ENCODE data around the gene CEP131.

Gene CEP131

DNA sequence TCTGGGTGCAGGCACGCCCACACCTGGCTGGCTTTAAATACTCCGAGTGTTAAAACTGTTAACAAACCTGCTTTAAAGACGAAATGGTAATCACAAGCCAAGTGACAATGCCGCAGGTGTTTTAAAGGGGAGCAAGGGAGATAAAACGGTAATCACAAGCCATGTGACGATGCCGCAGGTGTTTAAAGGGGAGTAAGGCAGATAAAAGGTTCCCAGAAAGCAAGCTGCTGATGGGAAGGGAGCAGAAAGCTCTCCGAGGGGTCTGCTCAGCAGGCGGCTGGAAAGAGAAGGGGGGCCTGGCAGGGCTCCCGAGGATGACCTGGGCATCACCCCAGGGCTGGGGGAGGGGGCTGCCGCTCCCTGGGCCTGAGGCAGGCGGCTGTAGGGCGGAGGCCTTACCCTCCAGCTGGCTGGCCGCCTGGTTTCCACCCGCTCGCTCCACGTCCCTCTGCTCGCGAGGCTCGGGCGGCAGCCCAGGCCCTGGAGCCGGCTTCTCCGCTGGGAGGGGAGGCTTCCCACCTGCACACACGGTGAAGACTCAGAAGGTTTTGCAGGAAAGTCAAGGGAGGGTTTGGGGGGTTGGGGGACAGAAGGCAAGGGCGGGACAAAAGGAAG, 28.4 kb upstream of the CEP131 start:
- no peak for DNase-seq

DNA sequence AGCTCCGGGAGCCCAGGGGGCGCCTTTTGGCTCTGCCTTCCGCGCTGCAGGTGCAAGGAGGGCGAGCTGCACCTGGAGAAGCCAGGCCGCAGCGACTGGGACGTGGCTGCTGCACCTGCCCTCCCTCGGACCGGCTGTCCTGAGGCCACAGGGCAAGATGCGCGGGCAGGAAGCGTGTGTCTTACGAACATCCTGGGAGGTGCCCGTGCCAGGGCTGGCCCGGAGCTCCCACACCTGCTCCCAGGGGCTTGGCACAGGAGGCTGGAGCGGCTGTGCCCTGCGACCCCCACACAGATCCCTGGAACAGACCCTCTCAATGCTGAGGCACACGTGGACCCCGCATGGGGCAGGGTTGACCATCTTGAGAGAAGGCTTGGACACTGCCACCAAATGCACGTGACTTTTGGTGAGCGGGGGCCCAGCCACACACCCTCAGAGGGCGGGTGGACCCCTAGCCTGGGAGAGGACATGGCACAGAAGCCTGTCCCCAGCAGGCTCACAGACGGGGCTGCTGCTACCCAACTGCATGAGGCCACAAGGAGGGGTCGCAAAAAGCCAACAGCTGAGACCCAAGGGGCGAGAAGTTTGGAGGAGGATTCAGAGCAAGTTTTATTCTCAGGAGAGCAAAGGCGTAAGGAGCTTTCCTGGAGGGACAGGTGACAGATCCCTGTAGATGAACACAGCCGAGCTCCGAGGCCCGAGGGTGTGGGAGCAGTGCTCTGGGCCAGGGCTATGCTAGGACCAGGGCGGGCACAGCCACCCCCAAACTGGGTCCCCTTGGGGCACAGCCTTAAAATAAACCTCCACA, 27.7 kb upstream of the CEP131 start:
- no peak for DNase-seq

DNA sequence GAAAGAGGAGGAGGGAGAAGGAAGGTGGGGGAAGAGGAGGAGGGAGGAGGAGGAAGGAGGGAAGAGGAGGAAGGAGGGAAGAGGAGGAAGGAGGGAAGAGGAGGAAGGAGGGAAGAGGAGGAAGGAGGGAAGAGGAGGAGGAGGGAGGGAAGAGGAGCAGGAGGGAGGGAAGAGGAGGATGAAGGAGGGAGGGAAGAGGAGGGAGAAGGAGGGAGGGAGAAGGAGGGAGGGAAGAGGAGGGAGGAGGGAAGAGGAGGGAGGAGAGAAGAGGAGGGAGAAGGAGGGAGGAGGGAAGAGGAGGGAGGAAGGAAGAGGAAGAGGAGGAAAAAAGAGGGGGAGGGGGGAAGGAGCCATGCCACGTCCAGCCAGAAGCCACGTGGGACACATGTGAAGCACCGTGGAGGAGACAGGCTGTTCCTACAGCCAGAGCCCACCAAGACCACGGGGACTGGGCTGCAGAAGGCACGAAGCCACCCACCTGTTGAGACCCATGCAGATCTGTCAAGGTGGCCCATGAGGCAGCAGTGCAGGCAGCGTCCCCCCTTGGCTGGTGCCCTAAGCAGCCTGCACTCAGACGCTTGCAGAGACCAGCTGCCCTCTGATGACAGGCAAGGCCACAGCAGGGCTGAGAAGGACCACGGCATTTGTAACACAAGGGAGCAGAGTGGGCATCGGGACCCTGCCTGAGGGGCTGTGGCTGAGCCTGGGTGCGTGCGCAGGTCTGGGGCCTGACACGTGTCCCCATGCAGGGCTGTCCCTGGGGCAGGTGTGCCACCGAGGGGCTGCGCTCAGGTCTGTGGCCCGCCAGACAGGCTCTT, 26.7 kb upstream of the CEP131 start:
- DNase-seq, result no peak

DNA sequence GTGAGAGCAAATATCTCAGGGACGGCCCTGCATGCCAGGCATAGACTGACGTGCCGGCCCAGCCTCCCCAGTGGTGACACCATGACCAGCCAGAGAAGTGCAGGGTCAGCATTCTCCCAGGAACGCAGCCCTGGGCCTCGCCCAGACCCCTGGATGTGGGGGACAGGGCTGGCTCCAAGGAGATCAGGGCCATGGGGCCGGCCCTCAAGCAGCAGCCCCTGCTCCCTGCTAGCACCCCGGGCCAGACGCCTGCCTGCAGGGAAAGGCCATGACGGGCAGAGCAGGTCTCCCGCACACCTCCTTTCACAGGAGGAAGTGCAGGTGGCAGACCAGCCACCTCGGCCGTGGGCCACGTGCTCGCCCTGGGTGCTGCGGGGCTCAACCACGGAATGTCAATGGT, 25.9 kb upstream of the CEP131 start:
- DNase-seq, result no peak

DNA sequence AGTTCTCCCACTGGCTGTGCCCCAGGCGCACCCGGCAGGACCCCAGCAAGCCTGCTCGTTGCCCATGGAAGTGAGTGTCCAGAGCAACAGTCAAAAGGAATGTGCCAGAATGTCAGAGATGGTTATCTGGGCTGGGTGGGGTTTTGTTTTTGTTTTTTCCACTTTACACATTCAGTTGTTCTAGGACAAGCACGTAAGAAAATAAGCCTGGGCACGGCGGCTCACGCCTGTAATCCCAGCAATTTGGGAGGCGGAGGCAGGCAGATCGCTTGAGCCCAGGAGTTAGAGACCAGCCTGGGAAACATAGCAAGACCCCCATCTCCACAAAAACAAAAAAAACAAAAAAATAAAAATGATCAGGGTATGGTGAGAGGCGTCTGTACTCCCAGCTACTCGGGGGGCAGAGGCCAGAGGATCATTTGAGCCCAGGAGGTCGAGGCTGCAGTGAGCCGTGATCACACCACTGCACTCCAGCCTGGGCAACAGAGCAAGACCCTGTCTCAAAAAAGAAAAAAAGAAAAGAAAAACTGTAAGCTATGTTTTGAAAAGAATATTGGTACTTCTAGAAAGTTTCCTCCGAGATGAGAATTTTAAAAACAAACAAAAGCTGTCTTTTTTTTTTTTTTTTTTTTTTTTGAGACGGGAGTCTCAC, 24.7 kb upstream of the CEP131 start:
- no peak for DNase-seq

DNA sequence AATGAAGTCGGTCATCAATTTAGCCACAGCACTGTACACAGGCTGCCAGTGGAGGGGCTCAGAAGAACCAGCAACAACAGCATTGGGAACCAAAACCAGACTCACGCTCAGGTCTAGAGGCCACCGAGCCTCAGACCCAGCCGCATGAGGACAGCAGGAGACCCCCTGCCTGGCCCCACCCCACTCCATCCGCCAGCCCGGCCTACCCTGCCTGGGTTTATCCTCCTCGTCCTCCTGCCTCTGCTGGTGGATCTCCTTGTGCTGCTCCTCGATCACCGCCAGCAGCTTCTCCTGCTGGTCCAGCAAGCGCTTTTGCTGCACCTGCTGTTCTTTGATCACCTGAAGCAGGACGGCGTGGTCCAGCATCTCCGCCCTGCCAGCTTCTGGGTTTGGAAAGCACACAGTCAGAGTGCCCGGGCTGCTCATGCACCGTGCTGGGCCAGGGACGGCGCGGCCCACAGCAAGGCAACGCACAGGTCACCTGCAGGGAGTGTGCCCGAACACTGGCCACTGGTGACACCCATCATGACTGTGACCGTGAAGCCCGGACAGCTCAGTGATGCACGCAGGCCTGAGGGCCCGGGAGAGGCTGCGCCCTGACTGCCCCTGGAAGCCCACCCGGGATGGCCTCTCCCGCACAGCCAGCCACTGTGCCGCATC, 24.0 kb upstream of the CEP131 start:
- DNase-seq, result no peak

DNA sequence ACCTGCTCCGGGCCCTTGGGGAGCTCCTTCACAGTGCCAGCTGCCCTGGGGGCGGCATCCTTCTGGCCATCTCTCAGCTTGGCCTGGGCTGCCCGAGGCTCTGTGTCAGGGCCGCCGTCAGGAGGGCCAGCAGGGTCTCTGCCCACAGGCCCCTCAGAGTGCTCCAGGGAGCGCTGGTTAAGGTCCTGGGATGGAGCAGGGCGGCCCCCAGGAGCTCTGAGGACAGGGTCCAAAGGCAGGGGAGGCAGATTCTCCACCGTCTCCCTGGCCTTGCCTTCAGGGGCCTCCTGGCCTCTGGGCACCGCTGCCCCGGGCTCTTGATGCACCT, 23.5 kb upstream of the CEP131 start:
- DNase-seq, result no peak

DNA sequence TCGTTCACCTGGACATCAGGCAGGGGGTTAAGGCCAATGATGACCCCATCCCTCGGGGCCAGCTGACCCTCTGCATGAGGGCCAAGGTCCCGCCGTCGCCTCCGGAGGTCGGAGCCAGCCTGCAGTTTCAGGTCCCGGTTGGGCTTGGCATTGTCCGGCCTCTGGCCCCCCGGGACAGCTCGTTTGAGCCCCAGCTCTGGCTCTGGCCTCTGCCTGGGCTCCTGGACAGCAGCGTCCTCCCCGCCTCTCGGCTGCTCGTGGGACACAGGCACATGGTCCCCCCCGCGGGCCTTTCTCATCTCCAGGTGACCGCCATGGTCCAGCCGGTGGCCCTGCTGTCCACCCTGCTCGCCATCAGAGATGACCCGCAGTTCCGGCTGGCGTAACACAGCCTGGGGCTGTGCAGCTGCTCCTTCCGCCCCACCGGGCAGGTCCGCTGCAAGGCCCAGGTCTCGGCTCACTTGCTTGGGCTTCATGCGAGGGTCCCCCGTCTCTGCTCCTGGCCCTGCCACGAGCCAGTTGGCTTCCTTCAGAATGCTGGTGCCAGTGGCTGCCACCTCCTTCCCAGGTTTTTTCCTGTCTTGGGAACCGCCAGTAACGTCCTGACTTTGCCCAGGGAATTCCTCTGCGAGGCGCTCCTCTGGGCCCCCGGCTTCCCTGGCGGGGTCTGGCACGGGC, 23.0 kb upstream of the CEP131 start:
- DNase-seq, result no peak

DNA sequence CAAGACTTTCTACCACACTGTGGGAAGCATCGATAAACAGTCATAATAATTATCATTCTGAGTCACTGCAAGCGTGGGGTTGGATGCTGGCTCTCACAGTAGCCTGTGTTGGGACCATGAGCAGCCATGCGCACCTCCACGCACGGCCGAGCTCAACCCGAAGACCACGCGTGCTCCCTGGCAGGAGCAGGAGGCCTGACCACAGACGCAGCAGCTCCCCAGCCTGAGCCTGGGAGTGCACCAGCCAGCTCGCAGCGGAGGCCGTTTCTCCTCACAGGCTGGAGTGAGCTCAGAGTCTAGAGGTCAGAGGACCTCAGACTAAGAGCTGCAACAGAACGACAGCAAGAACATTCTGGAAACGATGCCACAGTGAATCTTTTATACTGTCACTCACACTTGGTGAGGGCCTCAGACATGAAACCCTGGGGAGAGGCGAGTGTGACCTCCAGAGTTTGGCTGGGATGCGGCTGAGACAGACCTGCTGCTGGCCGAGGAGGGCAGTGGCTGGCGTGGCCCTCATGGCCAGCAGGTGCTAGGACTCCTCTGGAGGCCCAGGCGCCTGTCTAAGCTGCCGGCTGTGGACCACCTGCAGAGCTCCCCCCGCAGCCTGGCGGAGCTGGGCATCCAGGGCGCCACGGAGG, 22.4 kb upstream of the CEP131 start:
- DNase-seq, result no peak

DNA sequence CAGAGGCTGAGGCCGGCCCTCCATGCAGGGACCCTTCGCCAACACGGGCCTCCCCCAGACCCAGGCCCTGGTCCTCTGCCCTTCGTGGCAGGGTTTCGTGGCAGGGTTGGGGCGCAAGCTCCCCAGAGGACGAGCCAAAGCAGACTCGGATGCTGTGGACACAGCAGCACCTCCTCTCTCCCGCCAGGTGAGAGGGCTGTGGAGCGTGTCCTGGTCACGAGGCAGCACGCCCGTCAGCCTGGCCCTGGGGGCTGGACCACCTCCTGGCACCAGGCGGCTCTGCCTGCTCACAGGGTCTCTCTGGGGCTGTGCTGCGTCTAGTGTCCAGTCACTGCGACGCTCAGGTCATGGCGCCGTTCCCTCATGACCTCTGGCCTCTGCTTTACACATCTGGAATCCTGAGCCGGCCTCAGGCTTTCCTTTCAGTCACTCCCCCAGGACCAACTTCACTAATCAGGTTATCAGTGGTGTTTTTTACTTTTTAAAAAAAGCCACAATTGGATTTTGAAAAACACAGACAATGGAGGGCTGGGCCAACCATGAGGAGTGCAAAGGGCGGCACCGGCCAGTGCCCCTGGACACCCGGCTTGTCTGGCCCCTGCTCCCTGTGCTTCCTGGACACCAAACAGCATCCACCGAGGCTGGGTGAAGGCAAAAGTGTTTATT, 21.7 kb upstream of the CEP131 start:
- DNase-seq, result no peak

DNA sequence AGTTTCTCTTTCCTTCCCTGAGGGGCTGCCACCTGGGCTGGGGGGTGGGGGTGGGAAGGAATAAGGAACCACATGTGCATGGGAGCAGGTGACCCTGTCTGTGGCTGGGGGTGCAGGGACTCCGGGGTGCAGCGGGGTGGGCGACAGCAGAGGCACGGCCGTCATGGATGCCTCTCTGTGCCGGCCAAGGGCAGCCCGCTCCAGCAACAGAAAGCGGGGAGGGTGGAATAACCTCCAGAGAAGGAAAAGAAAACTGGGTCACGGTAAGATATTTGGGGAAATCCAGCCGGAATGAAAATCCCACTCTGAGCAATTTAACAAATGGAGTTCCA, 20.5 kb upstream of the CEP131 start:
- DNase-seq, result no peak

DNA sequence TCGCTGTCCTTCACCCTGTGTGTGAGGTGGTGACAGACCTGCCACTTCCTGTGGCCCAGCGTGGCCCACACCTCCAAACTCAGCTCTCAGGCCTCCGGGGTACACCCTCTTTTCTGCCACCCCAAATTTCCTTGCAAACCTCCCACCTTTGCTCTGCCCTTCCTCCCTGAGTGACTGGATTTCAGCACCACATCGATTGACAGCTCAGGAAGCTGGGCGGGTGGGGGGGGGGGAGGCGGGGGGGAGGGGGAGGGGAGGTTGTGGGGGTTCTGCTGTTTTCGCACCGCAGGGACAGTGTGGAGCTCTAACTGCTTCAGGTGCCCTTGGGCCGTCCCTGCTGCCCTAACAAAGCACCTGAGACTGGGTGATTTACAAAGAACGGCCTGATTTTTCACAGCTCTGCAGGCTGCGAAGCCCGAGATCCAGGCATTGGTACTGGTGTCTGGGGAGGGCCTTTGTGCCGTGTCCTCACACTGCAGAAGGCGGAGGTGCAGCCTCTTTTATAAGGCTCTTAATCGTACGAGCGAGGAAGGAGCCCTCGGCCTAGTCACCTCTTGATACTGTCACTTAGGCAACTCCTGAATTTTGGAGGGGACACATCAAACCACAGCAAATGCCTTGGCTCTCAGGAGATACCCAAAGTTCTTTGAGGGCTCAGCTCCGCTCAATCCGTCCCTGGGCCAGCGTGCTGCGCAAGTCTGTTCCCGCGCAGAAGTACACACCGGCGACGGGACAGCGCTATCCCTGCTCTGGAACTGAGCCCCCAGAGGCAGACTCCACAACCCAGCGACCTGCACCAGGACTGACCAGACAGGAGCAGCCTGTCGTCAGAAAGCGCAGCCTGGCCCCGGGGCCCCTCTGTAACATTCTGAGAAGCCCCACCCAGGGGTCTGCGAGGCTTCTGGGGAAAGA, 19.9 kb upstream of the CEP131 start:
- no peak for DNase-seq

DNA sequence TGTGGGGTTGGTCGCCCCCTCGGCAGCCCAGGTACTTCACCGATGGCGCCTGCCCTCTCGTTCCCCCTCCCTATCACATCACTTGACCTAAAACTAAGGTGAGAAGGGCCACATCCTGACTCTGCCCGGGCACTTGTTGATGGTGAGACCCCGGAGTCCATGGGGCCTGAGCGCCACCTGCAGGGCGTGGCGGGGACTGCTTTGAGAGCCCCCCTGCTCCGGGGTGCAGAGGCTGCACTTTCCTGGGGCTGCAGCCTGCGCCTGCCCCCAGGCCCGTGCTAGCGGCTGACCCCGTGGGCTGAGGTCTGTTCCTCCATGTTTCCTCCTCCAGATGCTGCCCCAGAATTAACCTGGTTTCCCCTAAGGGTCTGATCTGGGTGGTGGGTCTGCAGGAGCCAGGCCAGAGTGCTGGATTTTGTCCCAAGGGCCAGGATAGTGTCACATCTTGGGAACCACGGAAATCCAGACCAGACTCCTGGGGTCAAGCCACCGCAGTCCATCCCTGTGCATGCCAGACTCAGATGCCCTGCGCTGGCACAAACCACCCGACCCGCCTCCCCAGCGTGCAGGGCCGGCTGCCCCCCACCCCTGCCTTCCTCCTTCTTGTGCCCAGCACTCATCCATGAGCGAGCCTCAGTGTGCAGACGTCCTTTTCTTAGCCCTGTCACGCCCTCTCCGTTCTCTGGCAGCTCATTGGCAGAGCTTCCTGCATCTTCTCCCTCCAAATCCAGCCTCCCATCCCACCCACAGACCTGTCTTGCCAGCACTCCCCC, 19.1 kb upstream of the CEP131 start:
- no peak for DNase-seq

DNA sequence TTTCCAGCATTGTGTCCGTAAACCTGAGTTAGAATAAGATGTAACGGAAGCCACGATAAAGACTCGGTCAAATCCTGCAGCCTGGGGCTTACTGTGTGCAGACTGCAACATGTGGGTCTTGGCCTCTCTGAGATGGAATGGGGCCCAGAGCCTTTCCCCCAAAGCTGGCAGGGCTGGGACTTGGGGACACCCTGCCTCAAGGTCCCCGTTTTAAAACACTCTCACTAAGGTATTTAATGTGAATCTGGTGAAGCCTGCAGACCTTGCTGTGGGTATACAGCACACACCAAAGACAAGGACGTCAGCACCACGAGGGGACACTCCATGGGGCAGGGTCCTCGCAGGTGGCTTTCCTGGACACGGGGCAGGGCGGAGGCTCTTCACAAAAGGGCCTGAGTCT, 18.4 kb upstream of the CEP131 start:
- DNase-seq, result no peak

DNA sequence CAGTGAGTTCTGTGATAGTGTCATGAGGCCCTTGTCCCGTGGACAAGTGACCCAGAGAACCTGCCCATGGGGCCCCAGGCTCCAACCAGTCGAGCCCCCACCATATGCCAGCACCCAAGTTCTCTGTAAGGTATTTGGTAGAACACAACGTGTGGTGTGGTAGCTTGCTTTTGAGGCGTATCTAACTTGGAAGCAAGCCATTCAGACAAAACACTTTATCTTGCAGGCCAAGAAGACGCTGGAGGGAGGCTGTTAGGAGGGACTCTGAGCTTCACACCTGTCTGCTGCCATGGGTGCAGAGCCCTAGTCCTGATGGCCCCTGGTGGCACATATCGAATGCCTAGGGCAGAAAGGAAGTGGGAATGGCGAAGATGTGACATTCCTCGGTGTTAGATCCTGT, 18.0 kb upstream of the CEP131 start:
- DNase-seq, result no peak

DNA sequence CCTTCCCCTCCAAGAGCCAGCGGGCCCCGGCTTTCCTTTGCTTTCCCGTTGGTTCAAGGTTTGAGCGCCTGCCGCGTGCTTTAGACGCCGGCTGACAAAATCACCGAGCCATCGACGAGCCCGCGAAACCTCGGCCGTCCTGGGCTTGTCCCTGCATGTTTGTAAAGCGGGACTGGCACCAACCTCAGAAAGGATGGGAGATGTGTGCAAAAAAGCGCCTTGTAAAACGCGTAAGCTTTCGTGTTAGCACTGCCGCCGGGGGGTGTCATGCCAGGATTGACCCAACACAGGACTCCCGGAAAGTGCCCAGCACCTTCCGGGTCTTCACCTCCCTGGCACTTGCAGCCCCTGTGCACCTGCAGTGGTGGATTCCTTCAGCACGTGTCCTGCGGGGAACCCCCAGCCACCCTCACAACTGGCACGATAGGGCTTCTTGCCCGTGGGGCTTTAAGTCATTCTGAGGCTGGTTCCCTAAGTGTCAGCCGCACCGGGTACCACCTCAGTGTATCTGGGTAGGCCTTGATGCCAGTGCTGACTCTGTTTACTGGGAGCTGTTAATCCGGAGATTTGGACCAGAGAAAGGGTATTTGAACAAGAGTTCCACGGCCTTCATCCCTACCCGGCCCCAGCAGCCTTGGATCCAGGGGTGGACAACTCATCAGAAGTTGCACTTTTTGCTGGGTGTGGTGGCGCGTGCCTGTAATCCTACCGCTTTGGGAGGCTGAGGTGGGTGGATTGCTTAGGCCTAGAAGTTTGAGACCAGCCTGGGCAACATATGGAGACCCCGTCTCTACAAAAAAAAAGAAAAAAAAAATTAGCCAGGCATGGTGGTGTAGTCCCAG, 17.2 kb upstream of the CEP131 start:
- DNase-seq, result no peak

DNA sequence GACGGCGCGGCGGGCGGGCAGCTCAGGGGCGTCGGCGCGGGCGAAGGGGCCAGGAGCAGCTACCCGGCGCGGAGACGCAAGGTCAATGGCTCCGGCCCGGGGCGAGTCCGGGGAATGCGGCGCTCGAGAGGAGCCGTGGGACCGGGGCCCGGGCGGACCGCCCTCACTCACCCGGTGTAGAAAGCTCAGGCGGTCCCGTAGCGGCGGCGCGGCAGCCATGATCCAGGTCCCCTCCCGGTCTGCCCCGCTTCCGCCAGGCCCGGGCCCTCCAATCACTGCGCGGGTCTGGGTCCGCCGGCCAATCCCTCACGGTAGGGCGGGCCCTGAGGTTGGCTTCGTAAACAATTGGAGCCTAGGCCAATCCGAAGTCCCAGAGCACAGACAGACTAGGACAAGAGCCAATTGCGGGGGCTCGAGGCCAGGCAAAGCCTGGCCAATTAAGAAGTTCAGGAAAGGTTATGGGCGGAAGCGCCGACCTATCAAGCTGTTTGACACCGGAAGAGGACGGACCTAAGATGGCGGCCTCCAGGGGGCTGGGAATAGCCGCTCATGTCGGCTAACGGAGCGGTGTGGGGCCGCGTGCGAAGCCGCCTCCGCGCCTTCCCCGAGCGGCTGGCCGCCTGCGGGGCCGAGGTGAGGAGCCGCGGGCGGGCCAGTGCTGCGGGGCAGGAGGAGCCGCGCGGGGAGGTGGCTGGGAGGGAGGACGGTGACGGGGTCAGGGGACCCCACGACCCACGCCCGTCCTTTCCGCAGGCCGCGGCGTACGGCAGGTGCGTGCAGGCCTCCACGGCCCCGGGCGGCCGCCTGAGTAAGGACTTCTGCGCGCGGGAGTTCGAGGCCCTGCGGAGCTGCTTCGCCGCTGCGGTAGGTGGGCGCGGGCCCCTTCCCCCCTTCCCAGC, 16.3 kb upstream of the CEP131 start, which contains the start of the genes NDUFAF8 and TEPSIN:
Gene NDUFAF8, plus strand, starts transcription at position 504 of the 899 bp plus-strand sequence. Its CDS starts 46 bp downstream, at position 550.
Gene TEPSIN, minus strand, starts transcription at position 241 of the 899 bp plus-strand sequence. Its CDS starts 22 bp downstream, at position 219.
- peak; percentile 96 for DNase-seq
